Measurements from ENCODE around the gene FAM47C. TPM values are rescaled to one million over a fixed set of nuclear protein-coding genes. Genes with fewer than 3 reads are reported as not detected.
"Not testable (repeated sequence)": the region's sequence is repeated elsewhere in the genome, so short reads cannot be mapped to it uniquely, and the experiment has no call there.

Gene FAM47C
- total and polyA plus RNA-seq, 3 experiments from 2014 or later: not detected

- H3K27me3 Mint-ChIP-seq; POLR2A ChIA-PET; H3K4me1 ChIP-seq (ENCODE audit: insufficient read depth, low read length); H3K9me3 ChIP-seq (ENCODE audit: low read length); H3K4me3 Mint-ChIP-seq; H3K4me3 ChIP-seq (ENCODE audit: low read length); H3K4me1 Mint-ChIP-seq; H3K27me3 ChIP-seq (ENCODE audit: insufficient read depth, low read length, poor library complexity, severe bottlenecking); H3K36me3 Mint-ChIP-seq; CTCF ChIA-PET; H3K27ac ChIP-seq (ENCODE audit: low read depth, low read length); H3K27ac Mint-ChIP-seq; DNase-seq; H3K36me3 ChIP-seq (ENCODE audit: insufficient read depth, low read length); H3K9me3 Mint-ChIP-seq: not testable (repeated sequence)
Observed at GRCh38 chrX:37042956-37043885, 35.1 kb downstream of the FAM47C start.

GRCh38 chrX:37047776-37048175 is 39.6 kb downstream of the FAM47C start:
- DNase-seq: no peak
- no peaks in the 10 kb centered on the region for H3K27me3 ChIP-seq (ENCODE audit: insufficient read depth, low read length, poor library complexity, severe bottlenecking)
- Mint-ChIP-seq H3K4me1 (no peaks in the 10 kb centered on the region), H3K27me3 (peaks cover 0 to 2% of the 10 kb centered on the region in 2 donors), H3K9me3 (peaks cover 0 to 3% (median 0%) of the 10 kb centered on the region in 5 donors), H3K36me3 (no peaks in the 10 kb centered on the region), H3K4me3 (no peak overlapping the region), H3K27ac (no peak overlapping the region)
- POLR2A ChIA-PET: no interaction called here
- no peak overlapping the region for H3K27ac ChIP-seq (ENCODE audit: low read depth, low read length)
- CTCF ChIA-PET: no interaction called here
- no peaks in the 10 kb centered on the region for H3K9me3 ChIP-seq (ENCODE audit: low read length)
- no peak overlapping the region for H3K4me3 ChIP-seq (ENCODE audit: low read length)
- H3K4me1 ChIP-seq (ENCODE audit: insufficient read depth, low read length): no peaks in the 10 kb centered on the region
- no peaks in the 10 kb centered on the region for H3K36me3 ChIP-seq (ENCODE audit: insufficient read depth, low read length)

GRCh38 chrX:37057572-37057971 is 49.4 kb downstream of the FAM47C start:
- H3K4me1 Mint-ChIP-seq; H3K27ac ChIP-seq (ENCODE audit: low read depth, low read length); POLR2A ChIA-PET; CTCF ChIA-PET; H3K36me3 ChIP-seq (ENCODE audit: insufficient read depth, low read length); H3K36me3 Mint-ChIP-seq; H3K27me3 ChIP-seq (ENCODE audit: insufficient read depth, low read length, poor library complexity, severe bottlenecking); H3K27ac Mint-ChIP-seq; H3K9me3 Mint-ChIP-seq; H3K4me3 Mint-ChIP-seq; H3K4me3 ChIP-seq (ENCODE audit: low read length); H3K27me3 Mint-ChIP-seq; DNase-seq; H3K9me3 ChIP-seq (ENCODE audit: low read length); H3K4me1 ChIP-seq (ENCODE audit: insufficient read depth, low read length): not testable (repeated sequence)

DNA sequence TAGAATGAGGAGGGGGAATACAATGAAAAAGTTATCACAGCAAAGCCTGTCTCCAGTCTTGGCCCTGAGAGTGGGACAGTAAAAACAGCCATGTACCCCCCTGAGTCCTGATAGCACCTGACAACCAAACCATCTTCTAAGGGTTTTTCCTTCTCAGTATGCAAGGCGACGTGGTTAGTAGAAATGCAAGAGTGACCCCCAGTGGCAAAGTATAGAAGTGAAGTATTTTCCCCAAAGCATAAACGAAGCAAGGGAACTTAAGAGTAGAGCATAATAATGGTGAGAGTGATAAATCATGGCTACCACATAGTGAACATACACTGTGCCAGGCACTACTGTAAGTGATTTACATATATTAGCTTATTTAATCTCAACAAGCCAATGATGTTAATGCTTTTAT is 52.8 kb downstream of the FAM47C start:
- CTCF ChIA-PET: no interaction called here
- H3K27me3 Mint-ChIP-seq: no peaks in the 10 kb centered on the region

More for the DNA sequence above, 52.8 kb downstream of the FAM47C start:
- Mint-ChIP-seq H3K9me3 (no peaks in the 10 kb centered on the region), H3K27ac (no peak overlapping the region), H3K4me1 (no peaks in the 10 kb centered on the region), H3K4me3 (no peak overlapping the region), H3K36me3 (no peaks in the 10 kb centered on the region)
- Histone ChIP-seq H3K27me3 (ENCODE audit: insufficient read depth, low read length, poor library complexity, severe bottlenecking) (no peaks in the 10 kb centered on the region), H3K4me3 (ENCODE audit: low read length) (no peak overlapping the region), H3K27ac (ENCODE audit: low read depth, low read length) (no peak overlapping the region), H3K4me1 (ENCODE audit: insufficient read depth, low read length) (no peaks in the 10 kb centered on the region), H3K9me3 (ENCODE audit: low read length) (no peaks in the 10 kb centered on the region), H3K36me3 (ENCODE audit: insufficient read depth, low read length) (no peaks in the 10 kb centered on the region)
- POLR2A ChIA-PET: no interaction called here
- DNase-seq: no peak

Data from CD8-positive, alpha-beta memory T cell (primary cell).